NCI-H2107 treated with DMSO at 0.1 percent for 48 hours (cell line): ENCODE measurements around the gene WDPCP.
"Not testable (repeated sequence)": the region's sequence is repeated elsewhere in the genome, so short reads cannot be mapped to it uniquely, and the experiment has no call there.

Source experiments
- DNase-seq: peaks from one replicate; lab custom pipeline; 2025; ENCODE audit not compliant: unreplicated experiment; lab: John Stamatoyannopoulos, UW

WDPCP gene

DNA sequence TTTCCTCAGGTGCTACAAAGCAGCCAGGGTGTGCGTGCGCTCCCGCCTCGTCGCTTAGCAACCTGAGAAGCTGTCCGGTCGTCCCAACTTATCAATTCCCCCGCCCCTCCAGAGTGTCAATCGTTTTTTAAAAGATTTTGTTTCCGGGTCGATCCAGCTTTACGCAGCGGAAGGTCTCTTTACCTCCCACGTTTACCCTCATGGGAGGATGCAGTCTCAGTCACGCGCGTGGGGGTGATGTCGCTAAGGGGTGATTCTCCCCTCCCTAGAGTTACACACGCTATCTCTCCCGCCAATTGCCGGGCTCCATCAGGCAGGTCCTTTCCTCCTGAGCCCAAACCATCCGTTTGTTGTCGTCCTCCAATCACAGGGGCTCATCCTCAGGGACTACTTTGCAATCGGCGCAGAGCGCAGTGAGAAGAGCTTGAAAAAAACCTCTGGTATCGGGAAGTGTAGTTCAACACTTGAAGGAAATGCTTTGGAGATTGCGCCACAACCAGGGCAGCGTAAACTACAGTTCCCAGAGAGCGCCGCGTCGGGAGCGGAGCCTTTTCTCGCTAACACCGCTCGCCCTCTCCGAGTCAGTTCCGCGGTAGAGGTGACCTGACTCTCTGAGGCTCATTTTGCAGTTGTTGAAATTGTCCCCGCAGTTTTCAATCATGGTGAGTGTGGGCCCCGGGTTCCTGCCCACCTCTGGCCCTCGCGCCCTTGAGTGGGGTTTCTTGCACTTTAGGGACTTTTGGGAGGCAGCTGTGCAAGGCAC lies at the start of gene WDPCP, which contains the start of gene MDH1:
Gene WDPCP, minus strand, starts transcription at position 93 of the 763 bp plus-strand sequence. CDS start 206 bp downstream, outside the sequence.
Gene MDH1, plus strand, starts transcription at position 579 of the 763 bp plus-strand sequence. Its CDS starts 81 bp downstream, at position 660.
- peak; percentile 99 for DNase-seq

GRCh38 chr2:63632382-63632781 lies 44.1 kb upstream of the WDPCP start:
- DNase-seq: no peak

DNA sequence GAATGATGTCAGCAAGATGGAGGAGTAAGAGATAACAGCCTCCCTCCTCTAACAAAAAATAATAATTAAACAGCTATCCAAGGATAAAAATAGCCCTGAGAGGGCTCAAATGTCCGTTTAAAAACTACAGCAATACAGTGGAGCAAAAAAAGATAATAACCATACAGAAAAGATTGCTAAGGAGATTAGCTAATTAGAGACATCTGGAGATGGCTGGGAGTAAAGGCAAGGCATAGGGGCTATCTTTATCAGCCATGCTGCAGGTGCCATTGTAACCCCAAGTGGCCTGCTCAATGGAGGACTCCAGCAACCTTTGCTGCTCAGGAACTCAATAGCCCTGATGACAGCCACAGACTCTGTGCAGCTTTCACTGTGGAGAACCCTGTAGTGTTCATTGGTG lies 43.2 kb upstream of the WDPCP start:
- no peak for DNase-seq

GRCh38 chr2:63628403-63628942 lies 40.2 kb upstream of the WDPCP start:
- no peak for DNase-seq

GRCh38 chr2:63627866-63628265 lies 39.6 kb upstream of the WDPCP start:
- no peak for DNase-seq

- DNase-seq: not testable (repeated sequence)
These were observed 35.5 kb upstream of the WDPCP start for GRCh38 chr2:63623763-63624162.

GRCh38 chr2:63622751-63623150 lies 34.5 kb upstream of the WDPCP start:
- no peak for DNase-seq

DNA sequence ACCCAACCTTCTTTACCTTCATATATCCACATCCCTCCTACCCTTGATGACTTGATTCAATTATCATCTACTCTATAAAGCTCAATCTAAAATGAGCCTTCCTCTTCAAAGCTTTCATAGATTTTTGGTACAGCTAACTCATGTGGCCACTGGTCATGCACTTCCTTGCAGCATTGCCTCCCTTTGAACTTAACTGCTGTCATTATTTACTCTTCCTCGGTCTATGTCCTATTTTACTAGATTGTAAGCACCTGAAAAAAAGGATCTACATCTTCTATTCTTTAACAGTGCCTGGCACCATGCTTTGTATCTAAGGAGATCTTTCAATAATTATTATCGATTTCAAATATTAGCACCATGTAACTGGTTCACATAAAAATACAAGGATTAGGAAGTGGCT lies 31.1 kb upstream of the WDPCP start:
- no peak for DNase-seq

- DNase-seq: no peak
These were observed 29.1 kb upstream of the WDPCP start for GRCh38 chr2:63617366-63617765.

DNA sequence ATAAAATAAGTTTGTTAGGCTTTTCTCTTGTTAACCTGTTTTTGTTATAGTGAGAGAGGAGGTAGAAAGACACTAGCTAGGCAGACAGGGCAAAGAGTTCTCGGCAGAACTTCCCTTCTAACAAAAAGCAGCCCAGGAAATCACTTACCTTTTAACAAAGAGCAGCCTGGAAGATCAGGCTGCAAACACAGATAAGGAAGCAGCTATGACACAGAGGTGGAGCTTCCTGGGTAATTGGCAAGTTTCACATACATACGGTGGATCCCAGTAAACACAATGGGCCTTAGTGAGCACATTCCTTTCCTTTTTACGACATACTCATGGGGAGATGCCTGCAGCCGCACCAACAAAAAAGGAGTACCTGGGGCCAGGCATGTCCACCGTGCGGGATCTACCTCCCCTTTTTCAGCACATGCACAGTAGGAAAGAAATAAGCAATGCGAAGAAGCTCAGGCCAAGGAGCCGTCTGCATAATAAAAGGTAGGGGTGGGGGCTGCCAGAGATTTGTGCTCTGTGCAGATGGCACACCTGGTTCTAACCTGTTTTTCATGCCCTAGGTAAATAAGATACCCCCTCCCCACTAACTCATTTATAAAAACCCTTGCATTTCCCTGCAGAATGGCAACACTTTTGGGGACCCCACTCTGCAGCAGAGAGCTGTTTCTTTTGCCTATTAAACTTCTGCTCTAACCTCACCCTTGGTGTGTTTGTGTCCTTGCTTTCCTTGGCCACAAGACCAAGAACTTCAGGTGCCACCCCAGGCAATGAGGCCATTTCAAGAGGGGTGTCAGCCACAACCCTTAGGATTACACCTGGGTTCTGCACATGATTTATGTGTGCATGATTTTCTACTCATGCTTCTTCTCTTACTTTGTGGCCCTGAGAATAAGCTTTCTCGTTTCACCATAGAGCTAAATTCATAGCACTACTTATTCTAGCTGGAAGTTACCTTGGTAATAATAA lies 27.0 kb upstream of the WDPCP start:
- DNase-seq: no peak

DNA sequence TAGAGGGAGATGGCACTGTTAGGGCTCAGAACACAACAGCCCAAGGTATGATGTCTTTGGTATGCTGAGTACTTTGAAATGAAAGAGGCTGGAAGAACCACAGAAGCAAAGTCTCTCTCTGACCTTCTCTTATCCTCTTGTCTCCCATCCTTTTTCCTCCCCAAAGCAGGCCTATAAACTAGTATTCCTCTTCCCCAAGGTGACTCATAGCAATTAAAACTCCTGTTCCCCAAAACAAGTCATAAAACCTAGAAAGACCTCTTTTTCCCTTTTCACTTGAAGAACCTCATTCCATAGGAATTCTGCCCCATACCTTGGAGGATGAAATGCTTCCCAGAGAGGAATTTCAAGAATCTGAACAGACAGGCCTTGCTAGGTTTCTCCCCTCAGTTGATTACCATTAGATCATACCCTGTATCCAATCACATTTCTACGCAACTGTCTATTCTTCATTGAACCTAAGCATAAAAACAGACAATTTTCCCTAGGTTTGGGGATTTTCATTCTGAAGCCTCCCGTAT lies 26.2 kb upstream of the WDPCP start:
- no peak for DNase-seq

DNA sequence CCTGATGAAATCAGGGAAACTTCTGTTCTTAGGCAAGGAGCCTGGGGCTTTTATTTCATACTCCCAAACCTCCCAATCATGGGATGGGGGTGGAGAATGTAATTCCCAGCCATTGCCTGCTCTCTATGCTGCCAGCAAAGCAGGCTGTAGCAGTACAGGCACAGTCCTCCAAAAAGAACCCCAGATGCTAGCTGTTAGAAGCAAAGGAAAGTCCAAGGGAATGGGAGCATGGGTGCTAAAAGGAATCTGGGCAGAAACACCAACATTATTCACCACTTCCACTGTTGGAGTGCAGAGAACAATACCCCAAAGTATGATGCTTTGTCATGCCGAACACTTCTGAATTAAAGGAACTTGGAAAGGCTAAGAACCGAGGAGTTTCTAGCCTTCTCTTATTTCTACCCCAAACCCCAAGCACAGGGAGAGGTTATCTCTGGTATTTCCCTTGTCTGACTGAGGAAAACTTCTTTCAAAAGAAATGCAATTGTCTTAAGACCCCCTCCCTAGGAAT lies 25.2 kb upstream of the WDPCP start:
- DNase-seq: no peak

DNA sequence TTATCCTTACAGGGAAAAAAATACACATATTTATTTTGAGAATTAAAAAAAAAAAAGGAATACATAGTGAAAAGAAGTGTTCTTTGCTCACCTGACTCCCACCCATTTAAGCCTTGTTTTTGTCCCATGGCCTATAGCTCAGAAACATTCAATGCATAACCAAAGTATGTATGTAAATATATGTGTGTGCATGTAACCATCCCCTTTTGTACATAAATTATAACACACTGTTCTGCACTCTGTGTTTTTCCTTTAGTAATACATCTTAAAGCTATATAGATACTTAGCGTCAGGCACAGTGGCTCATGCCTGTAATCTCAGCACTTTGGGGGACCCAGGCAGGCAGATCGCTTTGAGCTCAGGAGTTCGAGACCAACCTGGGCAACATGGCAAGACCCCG lies 22.2 kb upstream of the WDPCP start:
- no peak for DNase-seq

DNA sequence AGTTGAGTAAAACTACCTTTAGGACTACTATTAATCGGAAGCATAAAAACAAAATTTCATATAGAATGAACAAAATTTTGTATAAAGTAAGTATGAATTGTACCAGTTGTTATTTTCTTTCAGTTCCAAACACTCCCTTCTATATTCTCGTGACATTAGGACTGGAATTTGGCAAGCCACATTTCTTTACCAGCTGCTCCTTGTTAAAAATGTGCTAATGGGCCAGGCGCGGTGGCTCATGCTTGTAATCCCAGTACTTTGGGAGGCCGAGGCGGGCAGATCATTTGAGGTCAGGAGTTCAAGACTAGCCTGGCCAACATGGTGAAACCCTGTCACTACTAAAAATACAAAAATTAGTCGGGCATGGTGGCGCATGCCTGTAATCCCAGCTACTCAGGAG lies 20.6 kb upstream of the WDPCP start:
- not testable (repeated sequence) for DNase-seq

DNA sequence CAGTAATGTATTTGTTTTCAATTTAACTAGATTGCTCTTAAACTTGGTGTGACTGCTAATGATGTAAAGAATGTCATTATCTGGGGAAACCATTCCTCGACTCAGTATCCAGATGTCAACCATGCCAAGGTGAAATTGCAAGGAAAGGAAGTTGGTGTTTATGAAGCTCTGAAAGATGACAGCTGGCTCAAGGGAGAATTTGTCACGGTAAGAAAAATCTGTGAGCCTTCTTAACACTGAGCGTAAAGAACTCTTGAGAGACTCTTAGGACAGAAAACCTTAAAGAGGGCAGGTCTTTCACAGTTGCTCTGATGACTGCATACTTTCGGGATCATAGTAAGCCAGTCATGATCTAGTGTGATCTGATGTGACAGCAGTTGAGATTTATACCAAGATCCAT lies 16.4 kb upstream of the WDPCP start:
- no peak for DNase-seq

GRCh38 chr2:63600881-63601460 lies 12.7 kb upstream of the WDPCP start:
- no peak for DNase-seq

- no peak for DNase-seq
These were observed 10.7 kb upstream of the WDPCP start for GRCh38 chr2:63598981-63599380.

GRCh38 chr2:63596401-63596883 lies 8.2 kb upstream of the WDPCP start:
- no peak for DNase-seq

DNA sequence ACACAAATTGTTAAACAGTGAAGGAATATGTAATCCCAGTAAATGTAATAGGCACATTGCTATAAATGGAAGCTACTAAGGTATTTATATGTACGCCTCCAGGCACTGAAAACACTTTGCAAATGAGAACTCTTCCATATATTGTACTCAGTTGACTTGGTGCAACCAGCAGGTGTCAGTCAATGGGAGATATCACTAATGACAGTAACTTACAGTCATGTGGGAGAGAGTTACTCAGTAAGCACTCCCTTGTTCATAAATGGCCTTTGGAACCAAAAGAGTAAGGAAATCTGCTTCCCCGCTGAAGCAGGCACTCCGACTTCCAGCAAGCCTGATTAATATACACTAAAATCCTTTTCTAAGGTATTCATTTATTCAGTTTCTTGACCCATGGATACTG lies 6.4 kb upstream of the WDPCP start:
- no peak for DNase-seq

- DNase-seq: no peak
These were observed 3.4 kb upstream of the WDPCP start for GRCh38 chr2:63591566-63592175.
